GM23338 (cell line): ENCODE results near the gene NME1. TPM values are rescaled to one million over a fixed set of nuclear protein-coding genes. Genes with fewer than 3 reads are reported as not detected.

Experiments
- ATAC-seq: fragments of 200-7000 bp; cut with Tn5 transposase; 3 replicates; pipeline ENCODE4 v1.9.1; 2020
- DNase-seq: peaks from one replicate; pipeline ENCODE4 v3.0.0-alpha.2; 2015; ENCODE audit warnings: low spot score
- H2AFZ ChIP-seq: fragments of 200-600 bp; sonication (generic); 2 replicates; pipeline ENCODE4 v1.8.0; 2016; ENCODE audit warnings: antibody characterized with exemption, mild to moderate bottlenecking, moderate library complexity
- H3F3A ChIP-seq: fragments of 200-600 bp; sonication (generic); replicated peaks from 2 replicates; pipeline ENCODE4 v1.8.0; 2017; ENCODE audit warnings: antibody characterized with exemption, mixed run types, low read depth
- H3K27ac ChIP-seq: fragments of 200-600 bp; sonication (generic); 2 replicates; pipeline ENCODE4 v1.6.1; 2016; ENCODE audit warnings: low read depth
- H3K27me3 ChIP-seq: fragments of 200-600 bp; sonication (generic); 2 replicates; pipeline ENCODE4 v1.8.0; 2016; ENCODE audit warnings: mild to moderate bottlenecking, mixed run types, moderate library complexity; ENCODE audit not compliant: insufficient read depth
- H3K36me3 ChIP-seq: fragments of 200-600 bp; sonication (generic); 2 replicates; pipeline ENCODE4 v1.8.0; 2016; ENCODE audit warnings: mild to moderate bottlenecking; ENCODE audit not compliant: insufficient read depth
- H3K4me1 ChIP-seq: fragments of 200-600 bp; sonication (generic); 2 replicates; pipeline ENCODE4 v1.8.0; 2016; ENCODE audit warnings: mild to moderate bottlenecking, moderate library complexity; ENCODE audit not compliant: insufficient read depth
- H3K4me2 ChIP-seq: fragments of 200-600 bp; sonication (generic); 2 replicates; pipeline ENCODE4 v1.7.1; 2017; ENCODE audit warnings: mixed run types
- H3K4me3 ChIP-seq: fragments of 200-600 bp; sonication (generic); 2 replicates; pipeline ENCODE4 v1.6.1; 2016; ENCODE audit warnings: mixed run types
- H3K79me2 ChIP-seq: fragments of 200-600 bp; sonication (generic); replicated peaks from 2 replicates; pipeline ENCODE4 v1.8.0; 2017; ENCODE audit warnings: mild to moderate bottlenecking; ENCODE audit not compliant: insufficient read depth
- H3K9me2 ChIP-seq: fragments of 200-600 bp; sonication (generic); 2 replicates; pipeline ENCODE4 v1.8.0; 2017; ENCODE audit not compliant: insufficient read depth
- H4K20me1 ChIP-seq: fragments of 200-600 bp; sonication (generic); replicated peaks from 2 replicates; pipeline ENCODE4 v1.8.0; 2017; ENCODE audit warnings: mild to moderate bottlenecking; ENCODE audit not compliant: insufficient read depth
- H3K27ac Mint-ChIP-seq: 2 replicates; pipeline ENCODE4 v1.8.0; 2020; ENCODE audit warnings: inconsistent platforms, mild to moderate bottlenecking, moderate library complexity, mixed read lengths
- H3K27me3 Mint-ChIP-seq: 3 replicates; pipeline ENCODE4 v1.8.0; 2022; ENCODE audit warnings: low read depth, mild to moderate bottlenecking, moderate library complexity, mixed read lengths, inconsistent platforms; ENCODE audit not compliant: insufficient read depth, poor library complexity
- H3K36me3 Mint-ChIP-seq: 3 replicates; pipeline ENCODE4 v1.8.0; 2021; ENCODE audit warnings: low read depth, mild to moderate bottlenecking, inconsistent platforms, moderate library complexity, mixed read lengths
- H3K4me1 Mint-ChIP-seq: 3 replicates; pipeline ENCODE4 v1.8.0; 2020; ENCODE audit warnings: mild to moderate bottlenecking, inconsistent platforms, mixed read lengths
- H3K4me3 Mint-ChIP-seq: 3 replicates; pipeline ENCODE4 v1.8.0; 2021; ENCODE audit warnings: moderate library complexity, mild to moderate bottlenecking, inconsistent platforms, mixed read lengths
- H3K9me3 Mint-ChIP-seq: 3 replicates; pipeline ENCODE4 v1.8.0; 2020; ENCODE audit warnings: moderate library complexity, mild to moderate bottlenecking, inconsistent platforms, mixed read lengths
- CREB1 ChIP-seq: fragments of 250-450 bp; sonication (Bioruptor Pico); IDR thresholded peaks from 2 replicates; pipeline ENCODE4 v1.5.0; 2020; ENCODE audit warnings: low read depth, mild to moderate bottlenecking, moderate library complexity
- CTCF ChIP-seq, 2 experiments: fragments of 200-600 bp in 1 of 2; sonication (generic) in 1 of 2; conservative IDR thresholded peaks; 2 replicates each; pipeline versions ENCODE4 v1.5.1 to v1.6.1; 2016 to 2017; ENCODE audit warnings: antibody characterized with exemption in 2 of 2, low read depth in 2 of 2, mild to moderate bottlenecking in 2 of 2, moderate library complexity in 1 of 2
- EZH2 ChIP-seq: fragments of 200-600 bp; sonication (generic); IDR thresholded peaks from one replicate; pipeline ENCODE4 v1.8.0; 2017; ENCODE audit warnings: antibody characterized with exemption, mild to moderate bottlenecking, low read depth; ENCODE audit not compliant: unreplicated experiment
- EZH2phosphoT487 ChIP-seq: fragments of 200-600 bp; sonication (generic); IDR thresholded peaks from one replicate; pipeline ENCODE4 v1.8.1; 2018; ENCODE audit warnings: antibody characterized with exemption; ENCODE audit not compliant: unreplicated experiment
- JUNB ChIP-seq: IDR thresholded peaks from one replicate; pipeline ENCODE4 v1.6.1; 2016; ENCODE audit warnings: antibody characterized with exemption; ENCODE audit not compliant: unreplicated experiment
- POLR2AphosphoS5 ChIP-seq: IDR thresholded peaks from 2 replicates; pipeline ENCODE4 v1.6.1; 2016; ENCODE audit warnings: antibody characterized with exemption, low read depth
- REST ChIP-seq: IDR thresholded peaks from one replicate; pipeline ENCODE4 v1.6.1; 2018; ENCODE audit warnings: antibody characterized with exemption; ENCODE audit not compliant: unreplicated experiment
- STAT1 ChIP-seq: IDR thresholded peaks from one replicate; pipeline ENCODE4 v1.6.1; 2016; ENCODE audit warnings: antibody characterized with exemption; ENCODE audit not compliant: unreplicated experiment
- ZNF331 ChIP-seq: fragments of 250-450 bp; sonication (Bioruptor Pico); IDR thresholded peaks from 2 replicates; pipeline ENCODE4 v1.5.0; 2020; ENCODE audit warnings: low read depth, mild to moderate bottlenecking, moderate library complexity
- ZNF462 ChIP-seq: fragments of 250-450 bp; sonication (Bioruptor Pico); IDR thresholded peaks from 2 replicates; pipeline ENCODE4 v1.5.0; 2020; ENCODE audit warnings: mild to moderate bottlenecking, moderate library complexity
- polyA plus RNA-seq: library from polyadenylated mRNA; unstranded; fragments of >200 nt; fragmentation: Nextera tagmentation; extraction: Ambion mirVana; gene quantifications from 2 replicates; pipeline ENCODE4 v1.2.1, GENCODE V29; 2016
- total RNA-seq: library from RNA; depleted of rRNA; stranded (reverse); fragments of >200 nt; shearing (Covaris generic); gene quantifications from 2 replicates; pipeline ENCODE4 v1.2.3, GENCODE V29; 2014

The NME1 gene
- total and polyA plus RNA-seq, 2 experiments from 2014 or later: 159 to 534 TPM

- H3K27ac Mint-ChIP-seq: no peak overlapping the region
- Histone ChIP-seq H3K4me2 (no peak overlapping the region), H3K4me3 (no peak overlapping the region), H3F3A (0 out of 2 replicates have a peak, but pooled peaks cover 5% of the 10 kb centered on the region), H3K79me2 (peaks cover 7% of the 10 kb centered on the region), H4K20me1 (no peaks in the 10 kb centered on the region), H3K9me2 (no peaks in the 10 kb centered on the region), H3K4me1 (no peaks in the 10 kb centered on the region), H3K27ac (no peak overlapping the region), H3K36me3 (no peaks in the 10 kb centered on the region), H3K27me3 (no peaks in the 10 kb centered on the region), H2AFZ (no peak overlapping the region)
- peaks cover 2% of the 10 kb centered on the region for H3K27me3 Mint-ChIP-seq
- no peaks in the 10 kb centered on the region for H3K36me3 Mint-ChIP-seq
- no peaks in the 10 kb centered on the region for H3K9me3 Mint-ChIP-seq
- TF ChIP-seq ZNF331 (CRISPR knock-in tag) (no peak), EZH2phosphoT487 (no peak), EZH2 (no peak), POLR2AphosphoS5 (no peak)
- ATAC-seq (no peak), DNase-seq (no peak)
- peaks cover 8% of the 10 kb centered on the region for H3K4me1 Mint-ChIP-seq
- H3K4me3 Mint-ChIP-seq: no peak overlapping the region
These were observed 4.2 kb upstream of the NME1 start for GRCh38 chr17:51149163-51149562.

- peaks cover 7% of the 10 kb centered on the region; the same call in 1 of the 2 replicates for H3K4me1 ChIP-seq
- no peak for TF ChIP-seq REST
- TF ChIP-seq EZH2: no peak
- no peak for TF ChIP-seq POLR2AphosphoS5
- no peak for TF ChIP-seq EZH2phosphoT487
- TF ChIP-seq CTCF (conservative IDR thresholded peaks at IDR 0.05; ENCODE audit: low read depth in 2 of 2): no peak
- TF ChIP-seq CREB1 (CRISPR knock-in tag): no peak
- no peak for TF ChIP-seq ZNF462 (CRISPR knock-in tag)
- TF ChIP-seq JUNB: no peak
- no peak for TF ChIP-seq ZNF331 (CRISPR knock-in tag)
- TF ChIP-seq STAT1: no peak
These were observed 2.4 kb upstream of the NME1 start for GRCh38 chr17:51150932-51151331.

More at GRCh38 chr17:51150932-51151331, 2.4 kb upstream of the NME1 start:
- Mint-ChIP-seq H3K9me3 (no peaks in the 10 kb centered on the region), H3K27ac (no peak overlapping the region), H3K36me3 (peaks cover 10% of the 10 kb centered on the region), H3K4me1 (no peaks in the 10 kb centered on the region; the same call in 1 of the 3 replicates), H3K27me3 (no peaks in the 10 kb centered on the region), H3K4me3 (no peak overlapping the region)
- no peak for ATAC-seq
- H3K27ac ChIP-seq: no peak overlapping the region
- no peaks in the 10 kb centered on the region for H3K27me3 ChIP-seq
- H3K9me2 ChIP-seq: no peaks in the 10 kb centered on the region
- H3K4me3 ChIP-seq: no peak overlapping the region
- DNase-seq: no peak
- no peaks in the 10 kb centered on the region; the same call in 1 of the 2 replicates for H3K36me3 ChIP-seq
- H4K20me1 ChIP-seq: 0 out of 2 replicates have a peak, but pooled peaks cover 7% of the 10 kb centered on the region
- H2AFZ ChIP-seq: no peak overlapping the region
- H3K4me2 ChIP-seq: no peak overlapping the region
- H3F3A ChIP-seq: peaks cover 5% of the 10 kb centered on the region; the same call in 1 of the 2 replicates
- peaks cover 25% of the 10 kb centered on the region for H3K79me2 ChIP-seq
